ENCODE measurements around the gene TM2D3. TPM values are rescaled to one million over a fixed set of nuclear protein-coding genes. Genes with fewer than 3 reads are reported as not detected.

The TM2D3 gene
- total and polyA plus RNA-seq, 2 donors (not counting 1 experiment from before 2014, with no cell fraction given), result 35.5 to 63.5 TPM

DNA sequence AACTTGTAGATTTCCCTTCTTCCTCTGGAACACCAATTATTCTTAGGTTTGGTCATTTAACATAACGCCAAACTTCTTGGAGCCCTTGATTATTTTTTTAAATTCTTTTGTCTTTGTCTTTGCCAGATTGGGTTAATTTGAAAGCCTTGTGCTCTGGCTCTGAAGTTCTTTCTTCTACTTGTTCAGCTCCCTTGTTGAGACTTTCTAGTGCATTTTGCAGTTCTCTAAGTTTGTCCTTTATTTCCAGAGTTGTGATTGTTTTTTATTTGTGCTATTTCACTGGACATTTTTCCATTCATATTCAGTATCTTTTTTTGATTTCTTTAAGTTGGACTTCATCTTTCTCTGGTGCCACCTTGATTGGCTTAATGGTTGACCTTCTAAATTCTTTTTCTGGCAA lies 55.5 kb downstream of the TM2D3 start:
- Histone ChIP-seq H3K4me2 (replicated peaks; ENCODE audit: low read depth, low read length, poor library complexity, severe bottlenecking) (no peak overlapping the region), H4K20me1 (ENCODE audit: control insufficient read depth, insufficient read depth, low read length, poor library complexity, severe bottlenecking) (no peaks in the 10 kb centered on the region), H3K27me3 (replicated peaks in 1 of 4; ENCODE audit: control extremely low read depth in 1 of 4, control insufficient read depth in 3 of 4, insufficient read depth in 4 of 4, low read length in 3 of 4) (peaks cover 0 to 18% (median 11%) of the 10 kb centered on the region in 4 experiments), H3K79me2 (ENCODE audit: control insufficient read depth, insufficient read depth, low read length) (no peaks in the 10 kb centered on the region), H3K4me3 (ENCODE audit: control extremely low read depth in 1 of 5, extremely low read depth in 1 of 5, insufficient read depth in 1 of 5, low read depth in 2 of 5, low read length in 4 of 5) (no peak overlapping the region), H3K27ac (ENCODE audit: low read length in 2 of 2) (no peak overlapping the region), H3K9me3 (ENCODE audit: control extremely low read depth in 1 of 3, control insufficient read depth in 2 of 3, insufficient read depth in 1 of 3, low read length in 2 of 3) (peaks cover 0 to 7% (median 0%) of the 10 kb centered on the region in 3 donors), H2AFZ (ENCODE audit: insufficient read depth, low read depth, low read length, poor library complexity, severe bottlenecking) (no peak overlapping the region), H3K9ac (ENCODE audit: low read length) (no peak overlapping the region), H3K36me3 (replicated peaks in 1 of 2; ENCODE audit: control extremely low read depth in 1 of 2, control insufficient read depth in 1 of 2, extremely low read depth in 1 of 2, insufficient read depth in 2 of 2, low read length in 1 of 2) (no peaks in the 10 kb centered on the region), H3K4me1 (ENCODE audit: control insufficient read depth in 2 of 2, insufficient read depth in 2 of 2, low read length in 2 of 2) (no peaks in the 10 kb centered on the region)
- Mint-ChIP-seq H3K27me3 (peaks cover 56% of the 10 kb centered on the region), H3K4me1 (no peaks in the 10 kb centered on the region), H3K9me3 (ENCODE audit: insufficient read depth) (peaks cover 13% of the 10 kb centered on the region), H3K4me3 (no peak overlapping the region), H3K27ac (no peak overlapping the region)
- no CpG with 5 or more reads among the region's 1 CpG for WGBS (ENCODE audit: insufficient coverage)
- no peak for TF ChIP-seq EZH2 (IDR thresholded peaks at IDR 0.05; ENCODE audit: borderline replicate concordance, insufficient read depth, low read depth, low read length, poor library complexity, severe bottlenecking)
- TF ChIP-seq, protein P1, sequence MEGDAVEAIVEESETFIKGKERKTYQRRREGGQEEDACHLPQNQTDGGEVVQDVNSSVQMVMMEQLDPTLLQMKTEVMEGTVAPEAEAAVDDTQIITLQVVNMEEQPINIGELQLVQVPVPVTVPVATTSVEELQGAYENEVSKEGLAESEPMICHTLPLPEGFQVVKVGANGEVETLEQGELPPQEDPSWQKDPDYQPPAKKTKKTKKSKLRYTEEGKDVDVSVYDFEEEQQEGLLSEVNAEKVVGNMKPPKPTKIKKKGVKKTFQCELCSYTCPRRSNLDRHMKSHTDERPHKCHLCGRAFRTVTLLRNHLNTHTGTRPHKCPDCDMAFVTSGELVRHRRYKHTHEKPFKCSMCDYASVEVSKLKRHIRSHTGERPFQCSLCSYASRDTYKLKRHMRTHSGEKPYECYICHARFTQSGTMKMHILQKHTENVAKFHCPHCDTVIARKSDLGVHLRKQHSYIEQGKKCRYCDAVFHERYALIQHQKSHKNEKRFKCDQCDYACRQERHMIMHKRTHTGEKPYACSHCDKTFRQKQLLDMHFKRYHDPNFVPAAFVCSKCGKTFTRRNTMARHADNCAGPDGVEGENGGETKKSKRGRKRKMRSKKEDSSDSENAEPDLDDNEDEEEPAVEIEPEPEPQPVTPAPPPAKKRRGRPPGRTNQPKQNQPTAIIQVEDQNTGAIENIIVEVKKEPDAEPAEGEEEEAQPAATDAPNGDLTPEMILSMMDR (IDR thresholded peaks at IDR 0.05), result no peak
- ChIA-PET CTCF (no interaction called here), POLR2A (no interaction called here)
- DNase-seq, result no peak
- ATAC-seq (ENCODE audit: low read depth), result no peak
- intact Hi-C loops (cut with micrococcal nuclease), result no loop called here

Small RNA genes lying within 50 kb of the gene (small RNA-seq; reads per million reads assigned to genes)
- not detected for gene RNU6-807P (ENCODE audit: insufficient read length, low read depth, low replicate concordance)

Other genes starting within 250 kb of the TM2D3 start
- gene PCSK6, start 162.7 kb downstream of the TM2D3 start, total RNA-seq, result 0.53 and 1.6 TPM in 2 replicates
- 0.66 and 2.1 TPM in 2 replicates for gene PCSK6, start 162.7 kb downstream of the TM2D3 start, polyA plus RNA-seq
- gene TARS3, start 72.1 kb upstream of the TM2D3 start, total RNA-seq, result 27.0 and 32.3 TPM in 2 replicates
- gene TARS3, start 72.1 kb upstream of the TM2D3 start, polyA plus RNA-seq, result 8.7 and 9.7 TPM in 2 replicates
- gene OR4F6, start 151.1 kb upstream of the TM2D3 start, total RNA-seq, result not detected in 2 replicates
- gene OR4F6, start 151.1 kb upstream of the TM2D3 start, polyA plus RNA-seq, result not detected in 2 replicates
- gene OR4F15, start 159.8 kb upstream of the TM2D3 start, total RNA-seq, result not detected in 2 replicates
- not detected in 2 replicates for gene OR4F15, start 159.8 kb upstream of the TM2D3 start, polyA plus RNA-seq

Data from B cell (primary cell).